AG04449 (cell line): ENCODE results near the gene VPS11.

Experiments
- CTCF ChIA-PET: fragments of 350-600 bp; formaldehyde crosslinking; extraction: SDS; loops from one replicate; lab custom pipeline; 2021; ENCODE audit warnings: antibody characterized with exemption; lab: Yijun Ruan, JAX
- POLR2A ChIA-PET: fragments of 400-600, 350-600 bp; formaldehyde crosslinking; extraction: SDS; loops from one replicate; lab custom pipeline; 2020; ENCODE audit warnings: antibody characterized with exemption, inconsistent platforms; lab: Yijun Ruan, JAX
- DNase-seq: peaks from one replicate; pipeline ENCODE4 v3.0.0-alpha.2; 2010; ENCODE audit warnings: low read depth, low spot score
- H3K4me3 ChIP-seq: 2 replicates; pipeline ENCODE4 v1.5.1; 2011; ENCODE audit warnings: low read depth, mild to moderate bottlenecking, control low read depth, low read length
- TF ChIP-seq, protein P1 (sequence below): IDR thresholded peaks from one replicate; pipeline ENCODE4 v1.5.1; 2011; ENCODE audit warnings: mild to moderate bottlenecking, moderate library complexity, low read length, control low read depth, inconsistent platforms; ENCODE audit not compliant: insufficient read depth; ENCODE audit errors: missing control alignments

Gene VPS11

DNA sequence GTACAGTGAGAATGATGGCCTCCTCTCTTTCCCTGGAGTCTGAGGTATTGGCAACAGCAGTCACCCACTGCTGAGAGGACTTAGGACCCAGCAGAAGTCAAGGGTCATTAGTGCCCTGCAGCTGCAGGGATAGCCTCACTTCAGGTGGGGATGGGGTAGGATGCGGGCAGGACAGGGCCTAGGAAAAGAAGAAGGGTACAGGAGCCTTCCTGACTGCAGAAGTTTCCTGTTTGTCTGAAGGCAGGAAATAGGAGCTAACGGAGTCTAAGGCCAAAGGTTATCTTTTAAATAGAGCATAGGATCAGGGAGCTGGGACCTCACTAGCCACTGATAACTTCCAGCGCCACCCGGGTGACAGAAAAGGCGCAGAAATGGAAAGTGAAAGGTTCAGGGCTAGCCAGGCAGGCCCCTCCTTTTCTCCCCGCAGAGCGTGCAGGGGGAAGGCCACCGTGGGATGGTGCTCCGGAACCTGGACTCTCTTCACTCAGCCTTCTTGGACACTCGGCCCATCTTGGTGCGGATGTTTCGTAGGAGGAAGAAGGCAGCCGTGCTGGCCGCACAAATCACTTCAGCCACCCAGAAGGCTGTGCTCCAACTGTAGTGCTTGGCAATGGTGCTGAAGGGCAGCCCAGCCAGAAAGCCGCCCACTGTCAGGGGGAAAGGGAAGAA, 43.1 kb upstream of the VPS11 start:
- POLR2A ChIA-PET, result interaction anchor here (0.6 kb wide), 1 partner anchor 17 kb away, joined by 3 read pairs; no protein-coding TSS in a partner anchor
- CTCF ChIA-PET, result interaction anchor here (1.1 to 8.5 kb wide), 2 partner anchors 7 to 9 kb away, joined by 3 to 54 read pairs; partner anchors contain the start of gene SLC37A4
- no peak overlapping the region for H3K4me3 ChIP-seq
- TF ChIP-seq, protein P1, sequence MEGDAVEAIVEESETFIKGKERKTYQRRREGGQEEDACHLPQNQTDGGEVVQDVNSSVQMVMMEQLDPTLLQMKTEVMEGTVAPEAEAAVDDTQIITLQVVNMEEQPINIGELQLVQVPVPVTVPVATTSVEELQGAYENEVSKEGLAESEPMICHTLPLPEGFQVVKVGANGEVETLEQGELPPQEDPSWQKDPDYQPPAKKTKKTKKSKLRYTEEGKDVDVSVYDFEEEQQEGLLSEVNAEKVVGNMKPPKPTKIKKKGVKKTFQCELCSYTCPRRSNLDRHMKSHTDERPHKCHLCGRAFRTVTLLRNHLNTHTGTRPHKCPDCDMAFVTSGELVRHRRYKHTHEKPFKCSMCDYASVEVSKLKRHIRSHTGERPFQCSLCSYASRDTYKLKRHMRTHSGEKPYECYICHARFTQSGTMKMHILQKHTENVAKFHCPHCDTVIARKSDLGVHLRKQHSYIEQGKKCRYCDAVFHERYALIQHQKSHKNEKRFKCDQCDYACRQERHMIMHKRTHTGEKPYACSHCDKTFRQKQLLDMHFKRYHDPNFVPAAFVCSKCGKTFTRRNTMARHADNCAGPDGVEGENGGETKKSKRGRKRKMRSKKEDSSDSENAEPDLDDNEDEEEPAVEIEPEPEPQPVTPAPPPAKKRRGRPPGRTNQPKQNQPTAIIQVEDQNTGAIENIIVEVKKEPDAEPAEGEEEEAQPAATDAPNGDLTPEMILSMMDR, result no peak
- DNase-seq, result no peak

DNA sequence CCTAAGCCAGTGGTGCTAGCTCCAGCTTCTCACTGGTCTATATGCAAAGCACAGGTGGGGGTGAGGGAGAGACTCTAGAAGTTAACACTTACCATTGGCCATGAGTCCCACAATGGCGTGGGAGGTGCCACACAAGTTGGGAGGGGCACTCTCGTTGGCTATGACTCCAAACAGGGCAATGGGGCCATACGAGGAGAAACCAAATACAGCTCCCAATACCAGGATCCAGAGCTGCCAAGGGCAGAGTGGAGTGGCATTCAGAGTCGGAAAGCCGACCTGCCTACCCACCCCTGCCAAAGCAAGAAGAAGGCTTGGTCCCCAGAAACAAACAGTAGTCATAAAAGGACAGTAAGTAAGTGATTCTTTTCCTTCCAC, 42.5 kb upstream of the VPS11 start:
- ChIA-PET POLR2A (interaction anchor here (0.6 kb wide), 1 partner anchor 17 kb away, joined by 3 read pairs; no protein-coding TSS in a partner anchor), CTCF (interaction anchor here (8.5 kb wide), 1 partner anchor 6 kb away, joined by 54 read pairs; the partner anchor contains the start of gene SLC37A4)
- no peak overlapping the region for H3K4me3 ChIP-seq
- no peak for DNase-seq
- TF ChIP-seq, protein P1, result no peak

DNA sequence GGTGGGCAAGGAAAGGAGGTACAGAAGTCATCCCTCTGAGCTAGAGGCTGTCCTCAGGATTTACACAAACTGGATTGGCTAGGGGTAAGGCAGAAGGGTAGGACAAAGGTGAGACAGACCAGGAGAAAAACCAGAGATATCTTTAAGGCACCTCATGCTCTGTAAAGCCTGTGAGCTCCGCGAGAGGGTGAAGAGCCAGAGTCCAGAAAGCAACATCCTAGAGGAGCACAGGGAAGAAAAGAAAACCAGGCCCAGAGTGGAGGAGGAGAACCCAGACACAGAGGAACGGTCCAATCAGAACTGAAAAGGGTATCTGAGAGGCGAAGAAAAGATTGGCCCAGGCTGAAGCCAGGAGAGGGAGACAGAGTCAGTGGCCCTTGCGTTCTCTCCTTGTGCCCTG, 42.1 kb upstream of the VPS11 start:
- no peak overlapping the region for H3K4me3 ChIP-seq
- TF ChIP-seq, protein P1, result no peak
- ChIA-PET POLR2A (no interaction called here), CTCF (interaction anchor here (1.0 kb wide), 1 partner anchor 69 kb away, joined by 3 read pairs; the partner anchor contains the start of gene UPK2)
- no peak for DNase-seq

DNA sequence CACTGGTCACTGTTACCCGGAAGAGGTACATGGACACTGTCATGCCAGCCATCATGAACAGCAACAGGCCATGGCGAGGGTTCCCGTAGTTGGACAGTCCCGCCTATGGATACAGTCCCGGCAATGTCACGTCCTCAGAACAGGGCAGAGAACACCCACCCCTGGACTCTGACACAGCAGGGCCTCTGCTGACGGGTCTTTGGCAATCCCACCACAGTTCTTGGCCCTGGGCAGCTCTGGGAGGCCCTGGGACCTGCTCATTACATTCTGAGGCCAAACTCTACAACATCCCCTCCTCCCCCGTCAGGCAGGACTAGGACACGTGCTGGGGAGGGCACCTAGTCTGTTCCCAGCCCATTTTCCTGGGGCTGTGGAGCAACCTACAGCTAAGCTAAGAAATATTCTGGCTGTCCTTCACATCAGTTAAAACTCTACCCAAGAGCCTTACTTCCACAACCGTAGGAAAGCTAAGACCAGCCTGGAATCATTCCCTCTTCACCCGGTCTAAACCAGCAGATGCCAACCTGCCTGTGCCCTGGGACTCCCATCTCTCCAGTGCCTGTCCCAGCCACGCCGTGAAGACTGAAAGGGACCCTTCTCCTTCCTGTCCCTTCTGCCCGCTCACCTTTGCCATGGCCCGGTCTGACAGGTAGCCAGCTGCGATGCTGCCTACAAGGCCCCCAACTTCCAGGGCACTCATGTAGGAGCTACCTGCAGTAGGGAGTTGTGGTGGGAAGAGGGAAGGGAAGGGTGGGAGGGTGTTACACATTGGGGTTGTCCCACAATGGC, 41.4 kb upstream of the VPS11 start:
- POLR2A ChIA-PET, result no interaction called here
- TF ChIP-seq, protein P1, result no peak
- no peak overlapping the region for H3K4me3 ChIP-seq
- CTCF ChIA-PET, result interaction anchor here (1.0 kb wide), 1 partner anchor 70 kb away, joined by 3 read pairs; the partner anchor contains the start of gene UPK2
- DNase-seq, result no peak

DNA sequence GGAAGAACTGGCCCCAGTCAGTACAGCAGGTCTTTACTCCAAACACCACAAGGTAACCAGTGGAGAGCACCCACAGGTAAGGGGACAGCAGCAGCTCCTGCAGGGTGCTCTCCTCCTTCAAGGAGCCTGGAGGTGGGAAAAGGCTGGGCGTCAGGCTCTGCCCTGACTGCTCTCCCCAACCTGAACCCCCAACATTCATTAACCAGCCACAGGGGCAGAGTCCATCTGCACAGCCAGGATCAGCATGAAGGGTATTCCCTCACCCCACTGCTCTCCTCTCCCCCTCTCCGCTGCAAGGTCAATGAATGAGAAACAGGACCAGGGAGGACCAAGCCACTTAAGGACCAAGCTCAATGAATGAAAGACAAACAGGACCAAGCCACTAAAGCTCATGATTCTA, 40.6 kb upstream of the VPS11 start:
- ChIA-PET CTCF (interaction anchor here (1.7 kb wide), 1 partner anchor 8 kb away, joined by 7 read pairs; the partner anchor contains the start of genes RPS25 and TRAPPC4), POLR2A (no interaction called here)
- no peak for DNase-seq
- TF ChIP-seq, protein P1, result no peak
- no peak overlapping the region for H3K4me3 ChIP-seq
